Caco-2 (cell line): ENCODE results near the gene DDX51. TPM values are rescaled to one million over a fixed set of nuclear protein-coding genes. Genes with fewer than 3 reads are reported as not detected.

Experiments used
- BruUV-seq: library from RNA; stranded (reverse); fragments of 400-500 nt; replicated peaks from 2 replicates; lab custom pipeline; 2021; lab: Mats Ljungman, UMichigan
- CTCF ChIA-PET: fragments of 300-600 bp; sonication (Branson Sonifier 250); formaldehyde crosslinking; loops from one replicate; lab custom pipeline; 2022; ENCODE audit warnings: antibody characterized with exemption; lab: Charles Lee
- POLR2A ChIA-PET: fragments of 300-600 bp; sonication (Branson Sonifier 250); formaldehyde crosslinking; loops from one replicate; lab custom pipeline; 2022; ENCODE audit warnings: antibody characterized with exemption; lab: Charles Lee
- DNase-seq, 2 experiments: peaks; one replicate each; pipeline versions ENCODE4 v3.0.0 to v3.0.0-alpha.2; 2020 to 2022
- H3K27me3 ChIP-seq: replicated peaks from 2 replicates; pipeline ENCODE4 v1.6.0; 2011; ENCODE audit warnings: low read length; ENCODE audit not compliant: control insufficient read depth, insufficient read depth
- H3K36me3 ChIP-seq: 2 replicates; pipeline ENCODE4 v1.5.1; 2011; ENCODE audit warnings: low read length; ENCODE audit not compliant: control insufficient read depth, insufficient read depth
- H3K4me1 ChIP-seq: fragments of 250-450 bp; sonication (Bioruptor Pico); 2 replicates; pipeline ENCODE4 v1.5.1; 2020; ENCODE audit warnings: mild to moderate bottlenecking
- H3K4me3 ChIP-seq: 2 replicates; pipeline ENCODE4 v1.5.1; 2011; ENCODE audit warnings: low read depth, mild to moderate bottlenecking, control low read depth, low read length
- H3K9me3 ChIP-seq: fragments of 250-450 bp; sonication (Bioruptor Pico); 2 replicates; pipeline ENCODE4 v1.5.1; 2020; ENCODE audit warnings: mild to moderate bottlenecking, moderate library complexity
- H3K27ac Mint-ChIP-seq: one replicate; pipeline ENCODE4 v1.8.0; 2022; ENCODE audit warnings: mixed read lengths; ENCODE audit not compliant: unreplicated experiment
- H3K27me3 Mint-ChIP-seq: one replicate; pipeline ENCODE4 v1.8.0; 2022; ENCODE audit warnings: mixed read lengths; ENCODE audit not compliant: insufficient read depth, unreplicated experiment
- H3K36me3 Mint-ChIP-seq: one replicate; pipeline ENCODE4 v1.8.0; 2022; ENCODE audit warnings: mild to moderate bottlenecking, mixed read lengths; ENCODE audit not compliant: insufficient read depth, unreplicated experiment
- H3K4me1 Mint-ChIP-seq: one replicate; pipeline ENCODE4 v1.8.0; 2022; ENCODE audit warnings: low read depth, mixed read lengths; ENCODE audit not compliant: unreplicated experiment
- H3K4me3 Mint-ChIP-seq: one replicate; pipeline ENCODE4 v1.8.0; 2022; ENCODE audit warnings: mild to moderate bottlenecking, moderate library complexity, mixed read lengths; ENCODE audit not compliant: unreplicated experiment
- H3K9me3 Mint-ChIP-seq: one replicate; pipeline ENCODE4 v1.8.0; 2022; ENCODE audit warnings: mixed read lengths; ENCODE audit not compliant: unreplicated experiment
- intact Hi-C: fragments of 100-400 bp; cut with micrococcal nuclease; formaldehyde crosslinking; loops from one replicate; pipeline ENCODE4 v1.10.0; 2022; ENCODE audit not compliant: unreplicated experiment
- total RNA-seq: library from RNA; stranded (reverse); gene quantifications from 2 replicates; pipeline ENCODE4 v1.2.3, GENCODE V29; 2022
- TF ChIP-seq, protein P1 (sequence below), 2 experiments: fragments of 200-600 bp in 1 of 2; IDR thresholded peaks; 1 replicate in 1 of 2; 2 replicates in 1 of 2; pipeline versions ENCODE4 v1.5.1 to v1.8.0; 2011 to 2022; ENCODE audit warnings: antibody characterized with exemption in 1 of 2, control low read depth in 1 of 2, inconsistent platforms in 1 of 2, low read depth in 1 of 2, low read length in 1 of 2, mild to moderate bottlenecking in 1 of 2, moderate library complexity in 1 of 2; ENCODE audit not compliant: insufficient read depth in 1 of 2, severe bottlenecking in 1 of 2, unreplicated experiment in 1 of 2

Gene DDX51
- total RNA-seq, 1 experiment from 2014 or later, result 40.4 TPM

DNA sequence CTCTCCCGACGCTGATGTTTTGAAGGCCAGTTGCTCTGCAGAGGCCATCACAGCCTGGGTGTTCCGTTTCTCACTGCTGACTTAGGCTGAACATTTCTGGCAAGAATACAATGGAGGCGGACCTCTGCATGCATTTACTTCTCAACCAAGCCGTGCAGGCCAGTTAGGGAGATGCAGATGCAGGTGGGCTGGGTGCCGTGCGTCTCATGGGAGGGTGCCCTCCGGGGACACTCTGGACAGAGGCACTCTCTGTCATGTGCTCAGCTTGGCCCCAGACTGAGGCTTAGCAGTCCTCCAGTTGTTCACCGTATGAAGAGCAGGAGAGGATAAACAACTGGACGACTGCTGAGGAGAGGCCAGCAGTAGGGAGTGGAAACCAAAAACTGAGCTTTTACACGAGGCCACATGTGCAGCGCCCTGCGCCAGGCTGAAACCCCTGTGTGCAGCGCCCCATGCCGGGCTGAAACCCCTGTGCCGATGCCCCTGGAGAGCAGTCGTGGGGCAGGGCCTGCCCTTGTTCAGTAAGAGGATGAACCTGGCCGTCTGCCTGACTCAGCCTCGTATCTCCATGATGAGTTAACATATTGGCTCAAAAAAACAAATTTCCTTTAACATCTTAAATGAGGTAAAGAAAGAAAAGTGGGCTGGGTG lies 32.3 kb downstream of the DDX51 start:
- H3K4me1 ChIP-seq, result no peaks in the 10 kb centered on the region
- ChIA-PET POLR2A (no interaction called here), CTCF (interaction anchor here (0.7 kb wide), 1 partner anchor 147 kb away, joined by 3 read pairs; no protein-coding TSS in a partner anchor)
- no peak for DNase-seq
- Mint-ChIP-seq H3K27ac (no peak overlapping the region), H3K36me3 (peaks cover 22% of the 10 kb centered on the region), H3K4me3 (no peak overlapping the region), H3K27me3 (no peaks in the 10 kb centered on the region), H3K9me3 (no peaks in the 10 kb centered on the region), H3K4me1 (no peaks in the 10 kb centered on the region)
- H3K4me3 ChIP-seq, result no peak overlapping the region
- H3K36me3 ChIP-seq, result no peaks in the 10 kb centered on the region; the same call in none of the 2 replicates
- TF ChIP-seq, protein P1, sequence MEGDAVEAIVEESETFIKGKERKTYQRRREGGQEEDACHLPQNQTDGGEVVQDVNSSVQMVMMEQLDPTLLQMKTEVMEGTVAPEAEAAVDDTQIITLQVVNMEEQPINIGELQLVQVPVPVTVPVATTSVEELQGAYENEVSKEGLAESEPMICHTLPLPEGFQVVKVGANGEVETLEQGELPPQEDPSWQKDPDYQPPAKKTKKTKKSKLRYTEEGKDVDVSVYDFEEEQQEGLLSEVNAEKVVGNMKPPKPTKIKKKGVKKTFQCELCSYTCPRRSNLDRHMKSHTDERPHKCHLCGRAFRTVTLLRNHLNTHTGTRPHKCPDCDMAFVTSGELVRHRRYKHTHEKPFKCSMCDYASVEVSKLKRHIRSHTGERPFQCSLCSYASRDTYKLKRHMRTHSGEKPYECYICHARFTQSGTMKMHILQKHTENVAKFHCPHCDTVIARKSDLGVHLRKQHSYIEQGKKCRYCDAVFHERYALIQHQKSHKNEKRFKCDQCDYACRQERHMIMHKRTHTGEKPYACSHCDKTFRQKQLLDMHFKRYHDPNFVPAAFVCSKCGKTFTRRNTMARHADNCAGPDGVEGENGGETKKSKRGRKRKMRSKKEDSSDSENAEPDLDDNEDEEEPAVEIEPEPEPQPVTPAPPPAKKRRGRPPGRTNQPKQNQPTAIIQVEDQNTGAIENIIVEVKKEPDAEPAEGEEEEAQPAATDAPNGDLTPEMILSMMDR (IDR thresholded peaks at IDR 0.05; ENCODE audit: insufficient read depth in 1 of 2, low read depth in 1 of 2, low read length in 1 of 2, severe bottlenecking in 1 of 2, unreplicated experiment in 1 of 2), result no peak
- H3K9me3 ChIP-seq, result no peaks in the 10 kb centered on the region
- no TSS peak for BruUV-seq
- no peaks in the 10 kb centered on the region for H3K27me3 ChIP-seq
- intact Hi-C loops, result no loop called here

DNA sequence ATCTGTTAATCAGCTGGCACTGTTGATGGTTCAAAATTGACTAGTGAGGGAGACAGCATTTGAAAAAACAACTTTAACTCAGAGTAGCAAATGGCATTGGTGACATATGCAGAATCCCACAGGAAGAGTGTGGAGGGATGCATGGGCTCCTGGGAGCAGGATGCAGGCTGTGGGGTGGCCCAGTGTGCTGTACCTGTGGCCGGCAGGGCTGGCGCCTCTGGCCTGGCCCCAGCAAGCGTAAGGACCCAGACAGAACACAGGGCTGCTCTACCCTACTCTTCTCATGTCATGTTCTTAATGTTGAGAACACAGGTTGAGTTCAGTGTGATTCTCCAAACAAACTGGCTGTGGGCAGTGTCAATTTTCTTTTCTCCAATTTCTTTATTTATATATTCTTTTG lies 33.4 kb downstream of the DDX51 start:
- TF ChIP-seq, protein P1 (IDR thresholded peaks at IDR 0.05; ENCODE audit: insufficient read depth in 1 of 2, low read depth in 1 of 2, low read length in 1 of 2, severe bottlenecking in 1 of 2, unreplicated experiment in 1 of 2), result no peak
- no peak overlapping the region for H3K27ac Mint-ChIP-seq
- peaks cover 18% of the 10 kb centered on the region for H3K36me3 Mint-ChIP-seq
- intact Hi-C loops, result no loop called here
- H3K9me3 ChIP-seq, result no peaks in the 10 kb centered on the region
- POLR2A ChIA-PET, result no interaction called here
- H3K9me3 Mint-ChIP-seq, result no peaks in the 10 kb centered on the region
- H3K4me1 ChIP-seq, result no peaks in the 10 kb centered on the region
- no peaks in the 10 kb centered on the region for H3K27me3 ChIP-seq
- BruUV-seq, result no TSS peak
- CTCF ChIA-PET, result no interaction called here
- H3K4me3 Mint-ChIP-seq, result no peak overlapping the region
- DNase-seq, result no peak
- H3K4me3 ChIP-seq, result no peak overlapping the region
- no peaks in the 10 kb centered on the region for H3K27me3 Mint-ChIP-seq
- no peaks in the 10 kb centered on the region; the same call in none of the 2 replicates for H3K36me3 ChIP-seq
- H3K4me1 Mint-ChIP-seq, result no peaks in the 10 kb centered on the region

DNA sequence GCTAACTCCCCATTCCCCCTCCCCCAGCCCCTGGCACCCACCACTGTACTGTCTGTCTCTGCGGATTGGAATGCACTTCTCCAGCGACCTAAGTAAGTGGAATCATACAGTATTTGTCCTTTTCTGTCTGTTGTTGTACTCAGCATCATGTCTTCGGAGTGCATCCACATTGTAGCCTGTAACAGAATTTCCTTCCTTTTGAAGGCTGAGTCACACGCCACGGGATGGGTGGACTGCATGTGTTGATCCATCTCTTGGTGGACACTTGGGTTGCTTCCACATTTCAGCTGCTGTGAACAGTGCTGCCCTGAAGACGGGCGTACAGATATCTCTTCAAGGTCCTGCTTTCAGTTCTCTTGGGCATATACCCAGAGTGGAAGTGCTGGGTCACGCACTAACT lies 34.4 kb downstream of the DDX51 start:
- Mint-ChIP-seq H3K4me1 (no peaks in the 10 kb centered on the region), H3K27ac (no peak overlapping the region), H3K27me3 (no peaks in the 10 kb centered on the region), H3K9me3 (no peaks in the 10 kb centered on the region), H3K36me3 (peaks cover 18% of the 10 kb centered on the region), H3K4me3 (no peak overlapping the region)
- no peak for DNase-seq
- no TSS peak for BruUV-seq
- ChIA-PET POLR2A (no interaction called here), CTCF (no interaction called here)
- TF ChIP-seq, protein P1 (IDR thresholded peaks at IDR 0.05; ENCODE audit: insufficient read depth in 1 of 2, low read depth in 1 of 2, low read length in 1 of 2, severe bottlenecking in 1 of 2, unreplicated experiment in 1 of 2), result no peak
- intact Hi-C loops, result no loop called here
- no peaks in the 10 kb centered on the region for H3K4me1 ChIP-seq
- H3K27me3 ChIP-seq, result no peaks in the 10 kb centered on the region
- H3K9me3 ChIP-seq, result no peaks in the 10 kb centered on the region
- no peaks in the 10 kb centered on the region; the same call in 1 of the 2 replicates for H3K36me3 ChIP-seq
- no peak overlapping the region for H3K4me3 ChIP-seq
